Heart left ventricle (tissue), 16 donors: Measurements from ENCODE around the gene PPTC7. TPM values are rescaled to one million over a fixed set of nuclear protein-coding genes. Genes with fewer than 3 reads are reported as not detected.
"Not testable (repeated sequence)": the region's sequence is repeated elsewhere in the genome, so short reads cannot be mapped to it uniquely, and the experiment has no call there.

ENCODE experiments used
- ATAC-seq, 4 donors: fragments of 200-7000 bp; cut with Tn5 transposase; one replicate each; pipeline ENCODE4 v1.9.1; 2020 to 2022; ENCODE audit warnings: moderate library complexity in 4 of 4, mild to moderate bottlenecking in 3 of 4, moderate number of reproducible peaks in 1 of 4
- DNase-seq, 5 donors: peaks; one replicate each; pipeline ENCODE4 v3.0.0-alpha.2; 2020
- H3K27ac ChIP-seq, 12 donors: fragments of 200-600 bp; sonication (generic) in 4 of 12; one replicate each; pipeline versions ENCODE4 v1.5.0 to v1.8.0; 2016 to 2022; ENCODE audit warnings: mild to moderate bottlenecking in 2 of 12
- H3K27me3 ChIP-seq, 9 donors: fragments of 200-600 bp; sonication (generic) in 2 of 9; one replicate each; pipeline versions ENCODE4 v1.5.1 to v1.8.0; 2016 to 2022; ENCODE audit warnings: mild to moderate bottlenecking in 3 of 9
- H3K36me3 ChIP-seq, 9 donors: fragments of 200-600 bp; sonication (generic) in 2 of 9; one replicate each; pipeline versions ENCODE4 v1.5.0 to v1.8.0; 2018 to 2022; ENCODE audit warnings: mild to moderate bottlenecking in 2 of 9
- H3K4me1 ChIP-seq, 12 donors: fragments of 200-600 bp; sonication (generic) in 4 of 12; one replicate each; pipeline versions ENCODE4 v1.5.0 to v1.8.0; 2016 to 2022; ENCODE audit warnings: mild to moderate bottlenecking in 3 of 12
- H3K4me3 ChIP-seq, 12 donors: fragments of 200-600 bp; sonication (generic) in 4 of 12; one replicate each; pipeline versions ENCODE4 v1.5.0 to v1.8.0; 2017 to 2022; ENCODE audit warnings: mild to moderate bottlenecking in 9 of 12, moderate library complexity in 4 of 12
- H3K9me3 ChIP-seq, 12 donors: fragments of 200-600 bp; sonication (generic) in 4 of 12; one replicate each; pipeline versions ENCODE4 v1.5.0 to v1.8.0; 2016 to 2022; ENCODE audit warnings: mild to moderate bottlenecking in 1 of 12
- POLR2A ChIP-seq, 2 donors: fragments of 450-650 bp; IDR thresholded peaks; one replicate each; pipeline ENCODE4 v1.6.1; 2017; ENCODE audit warnings: antibody characterized with exemption in 2 of 2, mild to moderate bottlenecking in 2 of 2, moderate library complexity in 2 of 2
- WGBS, 4 donors: extraction: QIAGEN DNeasy Blood & Tissue Kit in 2 of 4; methylation state at CpG; one replicate each; pipeline versions ENCODE4 v1.1.5 to v1.1.7; 2013 to 2018; 5-methylcytosine and 5-hydroxymethylcytosine counted together
- intact Hi-C, 10 donors: fragments of 100-400 bp; cut with DNase I; formaldehyde crosslinking; loops; one replicate each; pipeline versions ENCODE4 v1.11.1 to v1.14.2; 2022
- polyA plus RNA-seq, 2 donors: library from polyadenylated mRNA; stranded (reverse); fragments of 200-250 nt; gene quantifications; one replicate each; pipeline ENCODE4 v1.2.3, GENCODE V29; 2013
- total RNA-seq, 9 donors: library from RNA; depleted of rRNA in 2 of 9; stranded (reverse); fragments of >200 nt in 2 of 9; fragmentation: NEBNext Ultra II Directional in 3 of 9; extraction: Animal tissue kit (Norgen Biotek cat#: 25700) in 3 of 9; gene quantifications; one replicate each; pipeline versions ENCODE4 v1.1.0 to v1.2.4, GENCODE V29; 2016 to 2023
- TF ChIP-seq, protein P1 (sequence below), 12 donors: fragments of 200-600 bp; sonication (generic) in 4 of 12; IDR thresholded peaks; one replicate each; pipeline versions ENCODE4 v1.5.0 to v1.8.0; 2018 to 2022; ENCODE audit warnings: antibody characterized with exemption in 12 of 12, mild to moderate bottlenecking in 5 of 12
- donor health status: ischemic (EF 13 %, LVEDD 7.1; RV severe dilation, severe dysfunction).
- donor health status: healthy with polysubstance abuse.
- donor health status: DM: no; HTN: yes; CAD: no.
- donor health status: DM: no; HTN: no; CAD: no.
- donor health status: ischemic (EF 25% LVEDD 6.9; RV normal size, moderate dysfunction).
- donor health status: ischemic (EF 25% LVEDD 5.7; RV mildly dilated, moderate dysfunction).
- donor health status: healthy.
- donor health status: DM: yes; HTN: yes; CAD: no.
- donor health status: ischemic (EF 35%, LVEDD 5.7; RV mildly dilated, moderate dysfunction).
- donor health status: nonischemic (EF 11% LVEDD 7.7; RV severe dilation, severe dysfunction).
- donor health status: DM: yes; HTN: yes; CAD: no.
- donor health status: PGD.
- donor health status: ischemic (EF 29% LVEDD 5.4; RV normal size, mild dysfunction).
- donor health status: nonischemic (EF 23%, LVEDD 6.1; RV moderate dilation, normal function).

The PPTC7 gene
- total and polyA plus RNA-seq, 11 donors = 26.6 to 113 (median 65.0) TPM

DNA sequence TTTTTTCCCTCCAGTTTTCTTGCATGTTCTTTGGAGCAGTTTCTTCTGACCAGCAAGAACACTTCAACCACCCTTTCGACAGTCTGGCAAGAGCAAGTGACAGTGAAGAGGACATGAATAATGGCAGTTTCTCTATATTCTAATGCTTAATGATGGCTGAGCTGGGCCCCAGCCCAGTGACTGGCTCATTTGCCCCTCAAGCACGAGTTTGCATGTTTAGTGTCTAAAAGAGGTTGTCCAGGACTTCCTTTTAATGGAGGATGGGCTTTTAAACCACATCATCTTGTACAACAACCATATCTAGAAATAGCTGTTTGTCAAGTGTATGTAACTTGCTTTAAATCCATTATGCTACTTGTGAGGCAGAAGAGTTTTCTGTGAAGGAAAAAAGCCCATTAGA lies 52.6 kb downstream of the PPTC7 start:
- no peak overlapping the region for H3K27ac ChIP-seq
- peaks cover 0 to 51% (median 13%) of the 10 kb centered on the region in 12 donors for H3K4me1 ChIP-seq
- TF ChIP-seq, protein P1, sequence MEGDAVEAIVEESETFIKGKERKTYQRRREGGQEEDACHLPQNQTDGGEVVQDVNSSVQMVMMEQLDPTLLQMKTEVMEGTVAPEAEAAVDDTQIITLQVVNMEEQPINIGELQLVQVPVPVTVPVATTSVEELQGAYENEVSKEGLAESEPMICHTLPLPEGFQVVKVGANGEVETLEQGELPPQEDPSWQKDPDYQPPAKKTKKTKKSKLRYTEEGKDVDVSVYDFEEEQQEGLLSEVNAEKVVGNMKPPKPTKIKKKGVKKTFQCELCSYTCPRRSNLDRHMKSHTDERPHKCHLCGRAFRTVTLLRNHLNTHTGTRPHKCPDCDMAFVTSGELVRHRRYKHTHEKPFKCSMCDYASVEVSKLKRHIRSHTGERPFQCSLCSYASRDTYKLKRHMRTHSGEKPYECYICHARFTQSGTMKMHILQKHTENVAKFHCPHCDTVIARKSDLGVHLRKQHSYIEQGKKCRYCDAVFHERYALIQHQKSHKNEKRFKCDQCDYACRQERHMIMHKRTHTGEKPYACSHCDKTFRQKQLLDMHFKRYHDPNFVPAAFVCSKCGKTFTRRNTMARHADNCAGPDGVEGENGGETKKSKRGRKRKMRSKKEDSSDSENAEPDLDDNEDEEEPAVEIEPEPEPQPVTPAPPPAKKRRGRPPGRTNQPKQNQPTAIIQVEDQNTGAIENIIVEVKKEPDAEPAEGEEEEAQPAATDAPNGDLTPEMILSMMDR (IDR thresholded peaks at IDR 0.05) = no peak
- no peak for TF ChIP-seq POLR2A (IDR thresholded peaks at IDR 0.05)
- ATAC-seq (no peak), DNase-seq (no peak)
- no peaks in the 10 kb centered on the region for H3K27me3 ChIP-seq
- H3K9me3 ChIP-seq = no peaks in the 10 kb centered on the region
- WGBS, 4 donors = 62 to 77% (median 69%) methylated on average over 2 of the region's 2 CpGs
- no peak overlapping the region for H3K4me3 ChIP-seq
- intact Hi-C loops = loop anchor here in 1 of 10 donors (10.0 kb wide), 1 partner anchor 54 kb away; the partner anchor contains the start of gene PPTC7
- peaks cover 0 to 42% (median 4%) of the 10 kb centered on the region in 9 donors for H3K36me3 ChIP-seq

DNA sequence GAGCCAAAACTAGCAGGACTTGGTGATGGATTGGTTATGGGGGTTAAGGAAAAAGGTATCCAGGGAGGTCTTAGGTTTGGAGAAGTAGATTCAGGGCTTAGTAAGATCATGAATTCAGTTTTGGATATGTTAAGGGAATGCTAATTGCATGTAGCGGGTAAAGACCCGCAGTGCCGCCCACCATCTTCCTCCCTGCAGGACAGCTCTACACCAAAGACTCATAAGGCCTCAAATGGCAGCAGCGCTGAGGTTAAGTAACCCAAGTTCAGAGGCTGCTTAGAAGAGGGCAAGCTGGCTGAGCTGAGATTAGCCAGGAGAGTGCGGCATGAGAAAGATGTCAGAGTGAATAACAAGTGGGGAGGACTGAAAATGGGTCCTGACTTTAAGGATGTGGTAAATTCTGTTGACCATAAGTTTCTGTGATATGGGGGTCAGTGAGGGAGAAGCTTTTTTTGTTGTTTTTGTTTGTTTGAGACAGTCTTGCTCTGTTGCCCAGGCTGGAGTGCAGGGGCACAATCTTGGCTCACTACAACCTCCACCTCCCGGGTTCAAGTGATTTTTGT lies 54.8 kb downstream of the PPTC7 start:
- Histone ChIP-seq H3K27ac (no peak overlapping the region), H3K27me3 (no peaks in the 10 kb centered on the region), H3K36me3 (peaks cover 0 to 25% (median 4%) of the 10 kb centered on the region in 9 donors), H3K4me3 (no peak overlapping the region), H3K4me1 (peaks cover 0 to 32% (median 12%) of the 10 kb centered on the region in 12 donors), H3K9me3 (no peaks in the 10 kb centered on the region)
- intact Hi-C loops = no loop called here
- peak in 2 of 4 donors; percentile 4 to 31 for ATAC-seq
- TF ChIP-seq, protein P1 (IDR thresholded peaks at IDR 0.05) = no peak
- no peak for TF ChIP-seq POLR2A (IDR thresholded peaks at IDR 0.05)
- 90 to 97% (median 95%) methylated on average over 6 of the region's 6 CpGs for WGBS, 4 donors
- DNase-seq = no peak

DNA sequence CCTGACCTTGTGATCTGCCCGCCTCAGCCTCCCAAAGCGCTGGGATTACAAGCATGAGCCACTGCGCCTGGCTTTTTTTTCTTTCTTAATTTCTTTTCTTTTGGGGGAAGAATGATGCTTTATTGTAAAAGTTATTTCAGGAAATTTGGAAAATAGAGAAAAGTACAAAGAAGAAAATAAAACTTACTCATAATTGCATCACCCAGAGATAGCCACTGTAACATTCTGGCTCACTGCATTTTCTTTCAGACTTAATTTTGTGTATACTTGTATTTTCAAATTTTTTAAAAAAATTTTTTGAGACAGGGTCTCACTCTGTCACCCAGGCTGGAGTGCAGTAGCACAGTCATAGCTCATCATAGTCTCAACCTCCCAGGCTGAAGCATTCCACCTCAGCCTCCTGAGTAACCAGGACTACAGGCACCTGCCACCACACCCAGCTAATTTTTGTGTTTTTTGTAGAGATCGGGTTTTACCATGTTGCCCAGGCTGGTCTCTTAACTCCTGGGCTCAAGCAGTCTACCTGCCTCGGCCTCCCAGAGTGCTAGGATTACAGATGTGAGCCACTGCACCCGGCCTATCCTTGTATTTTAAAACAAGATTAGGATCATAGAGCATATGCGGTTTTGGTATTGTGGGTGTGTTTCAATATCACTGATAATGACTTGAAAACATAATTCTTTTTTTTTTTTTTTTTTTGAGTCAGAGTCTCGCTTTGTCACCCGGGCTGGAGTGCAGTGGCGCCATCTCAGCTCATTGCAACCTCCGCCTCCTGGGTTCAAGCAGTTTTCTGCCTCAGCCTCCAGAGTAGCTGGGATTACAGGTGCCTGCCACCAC lies 62.0 kb downstream of the PPTC7 start:
- H3K4me3 ChIP-seq, H3K27ac ChIP-seq, H3K36me3 ChIP-seq, DNase-seq, H3K4me1 ChIP-seq, H3K27me3 ChIP-seq, intact Hi-C loops, ATAC-seq, H3K9me3 ChIP-seq: not testable (repeated sequence)
- 93 to 96% (median 95%) methylated on average over 11 of the region's 11 CpGs for WGBS, 4 donors

DNA sequence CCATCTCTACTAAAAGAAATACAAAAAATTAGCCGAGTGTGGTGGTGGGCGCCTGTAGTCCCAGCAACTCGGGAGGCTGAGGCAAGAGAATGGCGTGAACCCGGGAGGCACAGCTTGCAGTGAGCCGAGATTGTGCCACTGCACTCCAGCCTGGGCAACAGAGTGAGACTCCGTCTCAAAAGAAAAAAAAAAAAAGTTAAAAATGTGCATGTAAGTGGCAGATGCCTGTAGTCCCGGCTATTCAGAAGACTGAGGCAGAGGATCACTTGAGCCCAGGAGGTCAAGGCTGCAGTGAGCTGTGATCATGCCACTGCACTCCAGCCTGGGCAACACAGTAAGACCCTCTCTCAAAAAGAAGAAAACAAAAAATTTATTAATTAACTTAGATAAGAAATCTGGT lies 65.1 kb downstream of the PPTC7 start:
- H3K4me1 ChIP-seq, H3K4me3 ChIP-seq, H3K27ac ChIP-seq, H3K27me3 ChIP-seq, DNase-seq, H3K9me3 ChIP-seq, H3K36me3 ChIP-seq, ATAC-seq: not testable (repeated sequence)
- 88 to 95% (median 93%) methylated on average over 8 of the region's 8 CpGs for WGBS, 4 donors
- intact Hi-C loops = loop anchor here in 8 of 10 donors (5.0 to 10.0 kb wide), 5 partner anchors 177 to 367 kb away; no protein-coding TSS in a partner anchor

DNA sequence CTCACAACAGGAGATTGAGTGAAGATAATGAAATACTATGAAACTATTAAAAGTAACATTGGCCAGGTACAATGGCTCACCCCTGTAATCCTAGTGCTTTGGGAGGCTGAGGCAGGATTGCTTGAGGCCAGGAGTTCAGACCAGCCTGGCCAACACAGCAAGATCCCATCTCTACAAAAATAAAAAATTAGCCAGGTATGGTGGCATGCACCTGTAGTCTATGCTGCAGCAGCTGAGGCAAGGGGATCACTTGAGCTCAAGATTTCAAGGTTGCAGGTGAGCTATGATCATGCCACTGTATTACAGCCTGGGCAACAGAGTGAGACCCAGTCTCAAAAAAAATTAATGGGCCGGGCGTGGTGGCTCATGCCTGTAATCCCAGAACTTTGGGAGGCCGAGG lies 66.1 kb downstream of the PPTC7 start:
- Histone ChIP-seq H3K27me3 (no peaks in the 10 kb centered on the region), H3K27ac (no peak overlapping the region), H3K9me3 (no peaks in the 10 kb centered on the region), H3K4me3 (no peak overlapping the region), H3K4me1 (peaks cover 0 to 4% (median 0%) of the 10 kb centered on the region in 12 donors), H3K36me3 (no peaks in the 10 kb centered on the region)
- WGBS, 4 donors = 87 to 96% (median 92%) methylated on average over 3 of the region's 3 CpGs
- TF ChIP-seq POLR2A (IDR thresholded peaks at IDR 0.05) = no peak
- TF ChIP-seq, protein P1 (IDR thresholded peaks at IDR 0.05) = no peak
- ATAC-seq (no peak), DNase-seq (no peak)
- intact Hi-C loops = loop anchor here in 8 of 10 donors (5.0 to 10.0 kb wide), 5 partner anchors 178 to 368 kb away; no protein-coding TSS in a partner anchor
